ENCODE data around the gene SFXN5.
"Not testable (repeated sequence)": the region's sequence is repeated elsewhere in the genome, so short reads cannot be mapped to it uniquely, and the experiment has no call there.

SFXN5 gene

DNA sequence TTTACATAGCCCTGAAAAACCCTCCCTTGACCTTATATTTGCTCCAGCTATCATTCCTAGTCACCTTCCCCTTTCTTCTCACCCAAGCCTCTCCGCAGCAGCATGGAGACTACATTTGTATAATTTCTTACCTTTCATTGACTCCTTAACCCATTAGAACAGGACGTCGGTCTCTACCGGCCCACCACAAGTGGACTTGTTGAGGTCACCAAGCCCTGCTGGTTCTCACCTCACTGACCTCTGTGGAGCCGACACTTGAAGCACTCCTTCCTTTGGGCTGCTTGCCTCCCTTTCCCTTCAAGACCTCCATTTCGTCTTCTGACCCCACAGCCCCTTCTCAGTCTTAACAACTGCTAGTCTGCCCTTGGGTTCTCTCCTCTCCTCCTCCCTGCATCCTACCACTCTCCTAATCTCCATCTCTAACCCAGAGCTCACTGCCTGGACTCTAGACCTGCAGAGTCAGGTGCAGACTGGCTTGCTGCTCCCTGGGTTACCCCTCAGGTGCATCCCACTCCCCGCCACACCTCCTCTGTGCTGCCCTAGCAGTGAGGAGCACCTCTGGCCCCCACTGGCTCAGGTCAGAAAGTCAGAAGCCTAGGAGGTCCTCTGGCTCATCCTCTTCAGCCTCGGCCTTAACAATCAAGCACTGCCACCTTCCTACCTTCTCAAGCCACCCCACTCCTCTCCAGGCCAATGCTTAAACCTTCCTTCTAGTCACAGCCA lies 5.3 kb upstream of the SFXN5 start:
- H3K9me3 Mint-ChIP-seq, result no peaks in the 10 kb centered on the region
- peaks cover 0 to 1% of the 10 kb centered on the region in 2 donors for H3K36me3 Mint-ChIP-seq
- peaks cover 4 to 5% of the 10 kb centered on the region in 2 donors for H3K4me1 Mint-ChIP-seq
- H3K27me3 Mint-ChIP-seq, result no peaks in the 10 kb centered on the region
- DNase-seq (no peak), ATAC-seq (replicated peaks) (no peak)
- H3K27ac Mint-ChIP-seq, result no peak overlapping the region
- no peak overlapping the region for H3K4me3 Mint-ChIP-seq

DNA sequence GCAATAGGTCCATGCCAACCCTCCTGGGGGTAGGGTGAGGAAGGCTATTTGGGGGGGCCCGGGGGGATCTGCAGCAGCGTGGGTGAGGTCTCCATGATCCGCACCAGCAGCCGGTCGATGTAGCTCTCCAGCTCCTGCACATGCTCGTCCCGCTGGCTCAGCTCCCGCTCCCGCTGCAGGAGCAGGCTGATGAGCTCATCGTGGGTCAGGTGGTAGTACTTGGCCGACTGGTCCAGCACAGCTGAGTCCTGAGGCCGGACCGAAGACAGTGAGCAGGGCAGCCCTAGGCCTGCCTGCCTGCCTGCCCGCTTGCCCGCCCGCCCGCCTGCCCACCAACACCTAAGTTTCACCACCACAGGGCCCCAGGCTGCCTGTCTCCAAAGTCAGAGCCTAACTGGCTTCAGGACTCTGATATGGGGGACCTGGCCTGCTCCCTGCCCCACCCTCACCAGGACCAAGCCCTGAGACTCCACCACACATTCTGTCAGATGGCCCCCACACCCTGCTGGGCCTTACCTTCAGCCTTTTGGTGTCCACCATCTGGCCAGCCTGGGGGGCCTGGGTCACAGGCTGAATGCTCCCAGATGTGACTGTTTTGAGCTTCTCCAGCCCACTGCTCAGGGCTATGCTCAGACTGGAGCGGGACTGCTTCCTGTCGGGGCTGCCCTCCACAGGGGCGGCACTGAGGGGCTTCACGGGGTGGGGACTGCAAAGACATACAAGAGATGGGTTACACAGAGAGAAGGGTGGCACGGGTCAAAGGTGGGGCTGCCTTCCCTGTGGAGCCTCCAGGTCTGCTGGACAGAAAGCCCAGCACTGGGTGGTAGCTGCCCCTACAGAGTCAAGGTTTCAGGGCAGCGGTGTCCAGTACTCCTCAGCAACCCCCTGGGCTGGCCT lies 4.2 kb upstream of the SFXN5 start:
- no peak overlapping the region for H3K27ac Mint-ChIP-seq
- peaks cover 0 to 1% of the 10 kb centered on the region in 2 donors for H3K36me3 Mint-ChIP-seq
- no peak overlapping the region for H3K4me3 Mint-ChIP-seq
- no peak for ATAC-seq (replicated peaks)
- H3K9me3 Mint-ChIP-seq, result no peaks in the 10 kb centered on the region
- no peak for DNase-seq
- H3K4me1 Mint-ChIP-seq, result peaks cover 6 to 8% of the 10 kb centered on the region in 2 donors
- no peaks in the 10 kb centered on the region for H3K27me3 Mint-ChIP-seq

DNA sequence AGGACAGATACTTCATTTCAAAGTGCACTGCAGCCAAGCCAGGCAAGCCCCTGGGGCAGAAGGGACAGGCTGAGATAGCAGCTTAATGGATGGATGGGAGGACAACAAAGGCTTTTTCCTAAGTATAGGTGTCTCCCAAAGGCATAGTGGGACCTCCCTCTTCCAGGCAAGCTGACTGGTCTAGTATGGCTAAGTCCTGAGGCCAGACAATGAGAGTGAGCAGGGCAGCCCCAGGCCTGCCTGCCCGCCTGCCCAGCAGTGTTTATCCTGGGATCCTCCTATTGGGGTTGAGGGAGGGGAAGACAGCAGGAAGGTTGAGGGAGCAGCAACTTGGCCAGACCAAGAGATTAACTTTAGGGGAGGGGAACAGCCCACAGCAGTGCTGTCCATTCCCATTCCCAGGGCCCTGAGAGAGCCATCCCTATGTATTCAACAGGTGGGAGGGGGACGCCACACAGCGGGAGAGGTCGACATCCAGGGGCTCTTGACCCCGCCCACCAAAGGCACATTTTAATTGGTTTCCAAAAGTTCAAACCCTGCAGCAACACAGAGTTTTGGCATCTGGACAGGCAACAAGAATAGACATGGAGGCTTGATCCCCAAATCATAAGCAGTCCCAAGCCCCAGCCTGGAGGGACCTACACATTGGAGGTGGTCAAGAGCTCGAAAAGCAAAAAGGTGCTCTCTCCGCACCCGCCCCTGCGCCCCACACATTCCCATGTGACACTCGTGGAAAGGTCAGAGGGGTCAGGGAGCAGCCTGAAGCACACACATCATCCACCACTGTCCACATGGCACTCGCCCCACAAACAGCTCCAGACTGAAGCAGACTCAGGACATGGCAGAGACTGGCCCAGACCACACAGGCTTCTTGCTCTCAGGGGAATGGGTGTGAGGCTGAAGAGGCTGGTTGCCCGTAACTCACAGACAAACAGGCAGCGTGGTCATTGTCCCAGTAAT lies 2.9 kb upstream of the SFXN5 start:
- Mint-ChIP-seq H3K4me3 (no peak overlapping the region), H3K36me3 (peaks cover 0 to under 1% of the 10 kb centered on the region in 2 donors), H3K9me3 (no peaks in the 10 kb centered on the region), H3K27ac (no peak overlapping the region), H3K27me3 (no peaks in the 10 kb centered on the region), H3K4me1 (peaks cover 12 to 19% of the 10 kb centered on the region in 2 donors)
- no peak for ATAC-seq (replicated peaks)
- DNase-seq, result no peak

DNA sequence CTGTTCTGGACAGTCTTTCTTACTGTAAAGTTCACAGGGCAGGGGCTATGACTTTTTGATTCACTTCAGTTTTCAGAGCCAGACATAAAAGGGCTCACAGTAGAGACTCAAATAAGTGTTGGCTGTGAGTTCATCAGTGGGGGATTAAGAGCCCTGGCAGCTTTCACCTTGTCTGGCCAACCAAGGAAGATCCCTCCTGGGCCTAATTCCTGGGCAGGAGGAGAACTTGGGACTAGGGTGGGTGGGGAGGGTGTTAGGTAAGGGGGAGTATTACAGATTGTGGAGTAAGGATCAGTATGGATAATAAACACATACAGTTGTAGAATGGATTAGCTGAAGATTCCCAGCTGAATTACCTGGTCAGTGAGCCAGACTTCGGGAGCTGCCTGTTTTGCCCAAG lies 904 bp upstream of the SFXN5 start:
- Mint-ChIP-seq H3K27me3 (no peaks in the 10 kb centered on the region), H3K9me3 (no peaks in the 10 kb centered on the region), H3K4me3 (peak overlapping the region; percentile 88 to 95), H3K27ac (peak overlapping the region; percentile 94), H3K36me3 (peaks cover 2 to 3% of the 10 kb centered on the region in 2 donors), H3K4me1 (peaks cover 22 to 29% of the 10 kb centered on the region in 2 donors)
- no peak for ATAC-seq (replicated peaks)
- no peak for DNase-seq

DNA sequence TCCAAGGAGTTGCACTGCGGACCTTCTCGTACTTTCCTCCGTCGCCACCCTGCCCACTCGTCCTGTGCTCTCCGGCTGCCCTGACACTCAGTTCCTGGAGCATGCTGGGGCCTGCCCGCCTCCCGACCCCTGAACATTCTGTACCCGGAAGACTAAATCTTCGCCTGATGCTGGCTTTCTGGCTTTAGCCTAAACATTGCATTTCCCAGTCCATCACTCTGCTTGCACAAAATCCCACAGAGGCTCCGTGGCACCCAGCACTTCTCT lies 550 bp upstream of the SFXN5 start:
- DNase-seq, result no peak
- no peaks in the 10 kb centered on the region for H3K9me3 Mint-ChIP-seq
- H3K4me3 Mint-ChIP-seq, result peak overlapping the region; percentile 88 to 95
- H3K36me3 Mint-ChIP-seq, result peaks cover 4 to 6% of the 10 kb centered on the region in 2 donors
- no peaks in the 10 kb centered on the region for H3K27me3 Mint-ChIP-seq
- peak overlapping the region; percentile 94 for H3K27ac Mint-ChIP-seq
- H3K4me1 Mint-ChIP-seq, result peaks cover 22 to 29% of the 10 kb centered on the region in 2 donors
- ATAC-seq (replicated peaks), result no peak

DNA sequence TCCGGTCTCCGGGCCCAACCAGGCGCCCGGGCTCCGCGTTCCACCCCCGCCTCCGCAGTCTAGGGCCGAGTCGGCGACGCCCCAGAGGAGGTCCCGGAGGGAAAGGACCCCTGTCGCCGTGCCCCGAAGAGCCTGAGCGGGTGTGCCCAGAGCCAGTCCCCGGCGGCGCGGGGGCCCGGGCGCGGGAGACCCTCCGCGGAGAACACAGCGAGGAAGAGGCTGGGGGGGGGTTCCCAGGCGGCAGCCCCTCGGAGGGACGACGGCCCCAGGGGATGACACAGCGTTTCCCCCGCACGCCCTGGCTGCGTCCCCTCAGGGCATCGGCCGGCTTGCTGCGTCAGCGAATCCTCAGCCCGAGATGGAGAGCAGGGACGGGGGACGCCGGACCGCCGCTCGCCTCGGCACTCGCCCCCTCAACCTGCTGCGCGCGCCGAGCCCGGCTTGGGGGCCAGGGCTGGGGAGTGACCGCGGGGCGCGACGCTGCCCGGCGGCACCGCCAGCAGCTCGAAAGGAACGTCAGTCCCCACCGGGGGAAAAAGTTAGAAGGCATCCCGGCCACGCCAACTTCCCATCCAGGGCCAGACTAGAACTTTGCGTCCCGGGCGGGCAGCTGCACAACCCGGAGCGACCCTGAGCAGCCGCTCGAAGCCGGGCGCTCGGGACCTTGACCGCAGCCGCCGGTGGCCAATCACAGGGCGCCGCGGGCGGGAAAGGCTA lies 711 bp downstream of the SFXN5 start:
- peak; percentile 53 for DNase-seq
- H3K27ac Mint-ChIP-seq, result peak overlapping the region; percentile 94

DNA sequence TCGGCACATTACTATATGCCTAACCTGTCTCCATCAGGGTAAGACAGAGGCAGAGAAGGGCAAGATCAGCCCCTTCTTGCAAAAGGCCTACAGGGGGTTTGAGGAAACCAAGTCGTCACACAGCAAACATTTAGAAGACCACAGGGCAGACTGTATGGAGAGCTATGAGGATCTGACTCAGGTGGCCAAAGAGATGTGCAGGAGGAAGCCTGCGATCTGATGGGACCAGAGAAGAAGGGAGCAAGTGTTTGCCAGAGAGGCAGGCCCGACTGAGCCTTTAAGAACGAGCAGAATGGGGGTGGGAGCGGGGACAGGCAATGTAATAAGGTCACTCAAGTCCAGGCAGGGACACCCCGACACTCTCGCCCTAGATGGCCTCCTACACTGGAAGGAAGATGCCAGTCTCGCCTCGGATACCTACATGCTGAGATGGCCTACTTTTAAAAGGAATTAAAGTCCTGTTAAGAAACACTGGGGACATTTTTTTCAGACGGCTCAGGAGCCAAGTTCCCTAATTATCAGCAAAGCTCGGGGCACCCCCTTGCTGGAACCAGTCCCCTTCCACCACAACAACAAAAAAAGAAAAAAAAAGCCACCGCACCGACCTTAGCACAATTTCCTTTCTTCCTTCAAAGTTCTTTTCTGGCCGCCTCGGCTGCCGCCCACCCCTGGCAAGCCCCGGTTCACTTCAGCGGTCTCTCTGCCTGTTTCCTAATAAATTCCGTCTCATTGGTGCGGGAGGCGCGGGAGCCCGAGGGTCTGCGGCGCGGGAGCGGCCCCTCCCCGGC lies 1.5 kb downstream of the SFXN5 start:
- Mint-ChIP-seq H3K36me3 (peaks cover 13 to 14% of the 10 kb centered on the region in 2 donors), H3K9me3 (no peaks in the 10 kb centered on the region), H3K27ac (peak overlapping the region; percentile 72), H3K4me3 (peak overlapping the region; percentile 88 to 95), H3K27me3 (no peaks in the 10 kb centered on the region), H3K4me1 (peaks cover 26 to 41% of the 10 kb centered on the region in 2 donors)
- ATAC-seq (replicated peaks) (peak; percentile 2 to 5), DNase-seq (no peak)

More for the DNA sequence above, 711 bp downstream of the SFXN5 start:
- Mint-ChIP-seq H3K4me1 (peaks cover 24 to 39% of the 10 kb centered on the region in 2 donors), H3K36me3 (peaks cover 11% of the 10 kb centered on the region in 2 donors), H3K27me3 (no peaks in the 10 kb centered on the region), H3K9me3 (no peaks in the 10 kb centered on the region), H3K4me3 (peak overlapping the region; percentile 88 to 95)
- ATAC-seq (replicated peaks), result peak; percentile 41 to 43

DNA sequence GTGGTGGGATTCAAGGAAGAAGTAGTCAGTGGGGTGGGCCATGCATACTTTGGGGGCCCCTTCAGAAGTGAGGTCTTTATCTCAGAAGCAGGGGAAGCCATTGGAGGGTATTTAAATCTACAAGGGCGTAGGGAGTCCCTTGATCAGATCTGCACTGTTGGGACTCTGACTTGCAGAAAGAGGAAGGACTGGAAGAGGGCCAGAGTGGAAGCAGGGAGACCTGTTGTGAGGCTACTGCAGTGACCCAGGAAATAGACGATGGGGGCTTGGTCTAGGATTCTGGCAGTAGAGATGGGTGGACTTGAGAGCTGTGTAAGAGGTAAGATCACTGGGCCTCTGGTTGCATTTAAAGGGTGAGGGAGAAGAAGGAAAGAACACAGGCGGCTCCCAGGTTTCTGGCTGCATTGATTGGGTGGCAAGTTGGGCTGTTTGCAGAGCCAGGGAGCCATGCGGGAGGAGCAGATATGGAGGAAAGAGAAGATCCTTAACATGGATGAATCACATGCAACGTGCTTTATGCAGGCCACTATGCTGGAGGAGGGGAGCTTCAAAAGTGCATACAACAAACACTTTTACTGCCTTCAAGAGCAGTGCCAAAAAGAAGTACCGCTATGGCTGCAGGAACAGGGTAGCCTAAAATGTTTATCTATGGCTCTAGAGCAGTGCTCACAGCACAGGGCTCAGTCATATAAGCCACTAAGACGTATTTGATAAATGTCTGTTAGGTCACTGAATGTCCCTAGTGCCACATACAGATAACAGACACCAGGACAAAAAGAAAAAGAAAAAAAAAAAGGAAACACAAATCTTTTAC lies 2.3 kb downstream of the SFXN5 start:
- Mint-ChIP-seq H3K27ac (peak overlapping the region; percentile 72), H3K4me3 (peak overlapping the region; percentile 88 to 95), H3K36me3 (peaks cover 16 to 18% of the 10 kb centered on the region in 2 donors), H3K27me3 (no peaks in the 10 kb centered on the region), H3K4me1 (peaks cover 30 to 46% of the 10 kb centered on the region in 2 donors), H3K9me3 (no peaks in the 10 kb centered on the region)
- ATAC-seq (replicated peaks), result no peak
- DNase-seq, result no peak

DNA sequence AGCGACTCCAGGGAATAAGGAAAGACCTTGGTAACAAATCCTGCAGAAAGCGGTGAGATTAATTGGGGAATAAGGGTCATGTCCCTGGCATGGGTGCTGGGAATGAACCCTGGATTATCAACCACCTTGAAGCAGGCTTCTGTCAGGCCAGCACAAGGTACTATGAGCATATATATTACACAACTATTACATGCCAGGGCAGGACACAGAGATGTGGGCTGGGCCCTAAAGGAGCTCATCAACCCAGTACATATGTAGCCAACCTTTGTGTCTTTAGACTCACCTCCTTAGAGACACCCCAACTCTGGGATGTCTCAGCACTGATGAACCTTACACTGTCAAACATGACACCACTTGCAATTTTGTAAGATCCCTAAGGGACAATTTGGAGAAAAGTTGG lies 3.4 kb downstream of the SFXN5 start:
- no peak overlapping the region for H3K27ac Mint-ChIP-seq

DNA sequence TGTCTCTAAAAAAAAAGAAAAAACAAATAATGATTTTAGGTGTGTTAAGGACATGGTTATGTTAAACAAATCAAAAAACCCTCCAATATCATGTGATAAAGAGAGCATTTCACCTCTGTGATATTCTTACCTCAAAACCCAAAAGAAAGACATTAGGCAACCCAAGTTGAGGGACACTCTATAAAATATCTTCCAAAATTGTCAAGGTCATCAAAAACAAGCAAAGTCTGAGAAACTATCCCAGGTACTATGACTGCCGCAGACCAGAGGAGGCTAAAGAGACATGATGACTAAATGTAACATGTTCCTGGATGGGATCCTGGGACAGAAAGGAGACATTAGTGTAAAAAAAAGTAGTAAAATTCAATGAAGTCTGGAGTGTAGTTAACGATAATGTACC lies 4.5 kb downstream of the SFXN5 start:
- Mint-ChIP-seq H3K4me3 (no peak overlapping the region), H3K36me3 (peaks cover 16 to 18% of the 10 kb centered on the region in 2 donors), H3K9me3 (no peaks in the 10 kb centered on the region), H3K4me1 (peaks cover 33 to 53% of the 10 kb centered on the region in 2 donors), H3K27me3 (no peaks in the 10 kb centered on the region), H3K27ac (no peak overlapping the region)
- DNase-seq, result no peak
- ATAC-seq (replicated peaks), result no peak

More for the DNA sequence above, 3.4 kb downstream of the SFXN5 start:
- Mint-ChIP-seq H3K9me3 (no peaks in the 10 kb centered on the region), H3K36me3 (peaks cover 16 to 18% of the 10 kb centered on the region in 2 donors), H3K4me1 (peaks cover 36 to 56% of the 10 kb centered on the region in 2 donors), H3K27me3 (no peaks in the 10 kb centered on the region), H3K4me3 (no peak overlapping the region)
- no peak for ATAC-seq (replicated peaks)
- no peak for DNase-seq

DNA sequence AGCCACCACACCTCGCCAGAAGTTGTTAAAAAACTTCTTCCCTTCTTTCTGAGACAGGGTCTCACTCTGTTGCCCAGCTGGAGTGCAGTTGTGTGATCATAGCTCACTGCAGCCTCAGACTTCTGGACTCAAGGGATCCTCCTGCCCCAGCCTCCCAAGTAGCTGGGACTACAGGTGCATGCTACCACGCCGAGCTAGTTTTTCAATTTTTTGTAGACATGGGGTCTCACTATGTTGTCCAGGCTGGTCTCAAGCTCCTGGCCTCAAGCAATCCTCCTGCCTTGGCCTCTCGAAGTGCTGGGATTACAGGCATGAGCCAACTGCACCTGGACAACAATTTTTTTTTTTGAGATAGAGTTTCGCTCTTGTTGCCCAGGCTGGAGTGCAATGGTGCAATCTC lies 6.4 kb downstream of the SFXN5 start:
- not testable (repeated sequence) for ATAC-seq (replicated peaks)

More for the DNA sequence above, 6.4 kb downstream of the SFXN5 start:
- DNase-seq, H3K27me3 Mint-ChIP-seq, H3K9me3 Mint-ChIP-seq, H3K4me3 Mint-ChIP-seq, H3K27ac Mint-ChIP-seq: not testable (repeated sequence)
- Mint-ChIP-seq H3K36me3 (peaks cover 18% of the 10 kb centered on the region in 2 donors), H3K4me1 (peaks cover 28 to 44% of the 10 kb centered on the region in 2 donors)

Data from stimulated activated naive B cell treated with anti-CD40 and anti-IgM and Interleukin-4, amounts not matched to agents 10 μg/mL and 1 μg/mL and 100 μg/mL, for 72 hours (primary cell).